T47D (cell line): Measurements from ENCODE around the gene CELSR1.

Experiments used
- DNase-seq, 2 experiments: peaks; one replicate each; pipeline versions ENCODE4 v3.0.0 to v3.0.0-alpha.2; 2011 to 2012; ENCODE audit warnings: low read depth in 1 of 2, low spot score in 1 of 2
- JUND ChIP-seq: IDR thresholded peaks from 2 replicates; pipeline ENCODE4 v1.6.1; 2012; ENCODE audit warnings: low read depth
- in situ Hi-C: cut with HindIII; loops from 2 replicates; pipeline ENCODE4 v1.10.0; 2016; ENCODE audit warnings: low sequenced_read_pairs, low pct_unique_long_range_greater_than_20kb

The CELSR1 gene

DNA sequence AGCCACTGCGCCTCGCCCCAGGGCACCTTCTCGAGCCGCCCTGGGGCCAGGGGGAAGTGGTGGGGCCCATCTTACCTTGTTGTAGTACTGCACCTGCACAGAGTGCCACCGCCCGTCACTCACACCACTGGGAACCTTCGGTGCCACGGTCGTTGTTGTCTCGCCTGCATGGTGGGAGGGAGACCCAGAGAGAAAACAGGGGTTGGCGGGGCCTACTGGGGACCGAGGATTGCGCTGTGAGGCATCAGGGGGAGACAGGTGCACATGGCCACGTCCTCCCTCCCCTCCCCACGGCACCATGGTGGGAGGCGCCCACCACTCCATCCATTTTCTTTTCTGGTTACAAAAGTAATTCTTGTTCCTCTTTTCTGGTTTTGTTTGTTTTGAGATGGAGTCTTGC, 104.1 kb downstream of the CELSR1 start:
- DNase-seq: no peak
- in situ Hi-C loops: no loop called here
- TF ChIP-seq JUND: no peak

DNA sequence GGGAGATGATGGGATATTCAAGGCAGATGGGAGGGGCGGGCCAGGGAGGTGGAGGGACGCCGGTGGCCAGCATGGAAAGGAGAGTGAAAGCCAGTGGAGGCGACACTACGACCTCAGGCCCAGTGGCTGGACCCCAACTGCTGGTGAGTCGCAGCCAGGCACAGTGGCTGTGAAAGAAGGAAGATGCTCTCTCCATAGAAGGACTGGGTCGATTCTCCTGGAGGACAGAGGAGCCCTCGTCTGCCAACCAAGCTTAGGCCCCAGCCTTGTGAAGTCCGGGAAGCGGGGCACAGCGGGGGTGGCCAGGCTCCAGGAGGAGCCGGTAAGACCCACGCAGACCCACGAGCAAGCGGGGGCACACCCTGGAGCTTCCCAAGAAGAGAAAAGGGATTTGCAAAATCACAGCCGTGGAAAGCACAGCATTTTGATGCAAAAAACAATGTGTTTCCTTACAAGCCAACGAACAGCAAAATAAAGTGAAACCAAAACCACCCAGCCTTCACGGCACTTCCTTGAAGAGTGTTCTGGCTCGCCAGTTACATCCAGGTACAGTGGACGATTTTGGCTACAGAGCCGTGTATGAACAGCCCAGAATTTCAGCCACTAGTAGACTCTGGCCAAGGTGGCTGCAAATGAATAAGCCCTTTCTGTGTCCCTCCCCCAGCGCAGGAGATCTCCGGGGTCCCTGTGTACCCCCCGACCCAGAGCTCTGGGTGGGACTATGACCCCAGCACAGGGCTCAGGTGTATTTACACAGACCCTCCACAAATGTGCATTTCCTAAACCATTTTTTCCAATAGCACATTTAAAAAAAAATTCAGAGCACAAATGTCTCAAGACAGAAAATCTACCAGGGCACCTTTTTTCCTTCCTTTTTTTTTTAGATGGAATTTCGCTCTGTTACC, 105.0 kb downstream of the CELSR1 start:
- DNase-seq: no peak
- in situ Hi-C loops: no loop called here
- no peak for TF ChIP-seq JUND

DNA sequence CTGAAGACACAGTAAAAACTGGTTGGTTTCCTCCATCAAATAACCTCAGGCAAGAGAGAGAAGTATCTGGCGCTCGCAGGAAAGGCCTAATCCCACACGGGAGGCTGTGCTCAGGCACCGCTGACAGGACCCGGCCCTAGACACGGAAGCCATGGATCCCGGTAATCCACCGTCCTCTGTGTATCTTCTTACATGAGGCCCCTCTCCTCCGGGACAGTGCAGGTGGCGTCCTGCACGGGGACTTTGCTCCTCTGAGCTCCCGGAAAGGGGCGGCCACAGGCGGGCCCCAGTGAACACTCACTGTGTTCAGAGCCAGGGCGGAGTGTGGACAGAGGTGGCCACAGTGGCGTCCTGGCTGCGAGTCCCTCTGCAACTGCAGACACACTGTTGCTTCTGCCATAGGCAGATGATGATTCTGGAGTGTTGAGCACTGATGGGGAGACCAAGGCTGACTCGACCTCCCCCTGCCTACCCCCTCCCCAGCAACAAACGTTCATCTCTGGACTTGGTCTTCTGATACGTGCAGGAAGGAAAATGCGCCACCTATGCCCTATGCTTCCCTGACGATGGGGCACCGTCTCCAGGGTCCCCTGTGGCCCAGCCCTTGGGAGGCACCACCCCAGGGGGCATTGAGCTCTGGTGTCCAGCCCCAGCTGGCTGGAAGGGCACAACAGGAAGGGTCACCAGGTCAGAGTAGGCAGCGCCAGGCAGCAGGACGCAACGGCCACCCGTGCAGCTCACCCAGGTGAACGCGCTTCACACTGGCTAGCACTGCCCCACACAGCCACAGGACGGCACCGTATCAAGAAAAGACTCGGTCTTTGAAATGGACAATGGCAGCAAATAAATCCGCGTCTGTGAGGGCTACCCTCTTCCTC, 106.2 kb downstream of the CELSR1 start:
- in situ Hi-C loops: no loop called here
- DNase-seq: no peak
- TF ChIP-seq JUND: no peak

DNA sequence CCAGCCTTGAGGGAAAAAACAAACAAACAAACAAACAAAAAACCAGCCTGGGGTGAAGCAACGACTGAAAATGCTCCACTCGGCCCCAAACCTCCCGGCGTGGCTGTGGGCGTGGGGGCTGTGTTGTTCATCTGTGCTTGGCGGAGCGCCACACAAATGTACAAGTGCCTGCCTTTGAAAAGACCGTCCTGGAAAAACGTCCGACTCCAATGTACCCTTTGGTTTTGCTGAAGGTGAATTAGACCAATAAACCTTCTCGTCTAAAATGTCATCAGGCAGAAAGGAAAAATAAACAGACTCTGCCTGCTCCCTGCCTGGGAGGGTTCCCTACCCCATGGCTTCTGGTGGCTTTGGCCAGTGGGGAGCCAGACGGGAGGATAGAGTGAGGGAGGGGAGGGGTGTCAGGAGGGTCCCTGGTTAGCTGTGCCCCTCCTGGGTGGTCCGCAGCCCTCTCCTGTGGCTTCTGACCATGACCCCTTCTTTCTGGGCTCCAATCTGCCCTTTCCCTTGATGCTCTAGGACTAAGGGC, 108.0 kb downstream of the CELSR1 start:
- TF ChIP-seq JUND: no peak
- in situ Hi-C loops: no loop called here
- no peak for DNase-seq

DNA sequence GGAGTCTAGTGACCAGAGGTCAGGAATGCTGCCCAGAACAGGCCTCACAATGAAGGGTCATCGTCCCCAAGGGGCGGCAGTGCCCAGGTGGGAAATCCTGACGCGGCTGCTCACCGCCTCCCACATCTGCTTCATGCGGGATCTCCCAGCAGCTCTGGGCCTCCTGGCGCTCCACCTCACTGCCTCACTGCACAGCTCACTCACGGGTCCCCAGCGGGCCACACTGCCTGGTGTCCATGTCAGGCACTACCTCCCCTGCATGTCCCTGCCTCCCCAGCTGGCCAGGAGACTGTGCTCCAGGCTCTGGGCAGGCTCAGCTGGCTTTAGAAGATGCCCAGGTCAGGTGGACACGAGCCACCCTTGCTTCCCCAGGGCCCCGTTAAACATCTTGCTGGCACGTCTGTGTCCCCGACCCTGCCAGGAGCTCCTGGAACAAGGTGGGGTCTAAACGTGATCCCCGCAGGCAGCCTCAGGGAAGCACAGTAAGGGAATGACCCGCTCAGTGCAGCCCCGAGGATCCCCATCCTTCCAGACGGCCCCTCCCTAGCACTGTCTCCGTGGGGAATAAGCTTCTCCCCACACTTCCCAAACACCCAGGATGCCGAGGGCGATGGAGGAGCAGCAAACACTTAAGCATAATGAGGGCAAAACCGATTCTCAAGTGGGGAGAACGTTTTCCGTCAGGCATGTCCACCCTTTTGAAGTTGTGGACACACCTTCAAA, 108.7 kb downstream of the CELSR1 start:
- DNase-seq: no peak
- no peak for TF ChIP-seq JUND
- in situ Hi-C loops: no loop called here

DNA sequence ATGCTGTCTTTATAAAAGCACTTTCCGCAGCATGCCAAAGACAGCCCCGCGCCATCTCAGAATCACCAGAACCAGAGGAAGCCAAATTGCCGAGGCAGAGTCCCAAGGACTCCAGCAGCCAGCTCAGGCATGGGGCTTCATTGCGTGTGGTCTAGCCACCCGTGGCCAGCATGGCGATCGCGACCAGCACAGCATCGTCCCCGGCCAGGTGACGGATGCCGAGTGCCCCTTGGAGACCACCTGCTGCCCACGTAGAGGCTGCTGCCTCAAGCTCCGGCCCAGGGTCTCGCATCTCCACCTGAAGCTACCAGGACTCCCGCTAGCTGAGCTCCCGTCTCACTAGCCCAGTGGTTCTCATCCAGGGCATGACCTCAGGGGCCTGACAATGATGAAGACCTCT, 109.2 kb downstream of the CELSR1 start:
- in situ Hi-C loops: no loop called here
- no peak for TF ChIP-seq JUND

DNA sequence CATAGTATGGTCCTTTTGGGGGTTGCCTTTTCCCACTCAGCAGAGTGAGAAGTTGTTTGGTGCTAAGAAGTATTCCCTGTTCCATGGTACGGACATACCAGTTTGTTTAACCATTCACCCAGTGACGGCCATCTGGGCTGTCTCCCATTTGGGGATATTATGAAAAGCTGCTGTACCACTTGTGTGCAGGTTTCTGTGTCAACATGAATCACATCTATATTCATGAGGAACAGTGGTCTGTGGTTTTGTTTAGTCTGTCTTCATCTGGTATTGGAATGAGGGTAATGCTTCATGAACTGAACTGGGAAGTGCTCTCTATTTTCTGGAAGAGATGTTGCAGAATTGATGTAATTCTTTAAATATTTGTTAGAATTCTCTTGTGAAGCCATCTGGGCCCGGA, 112.4 kb downstream of the CELSR1 start:
- no peak for TF ChIP-seq JUND
- in situ Hi-C loops: no loop called here
- DNase-seq: no peak

More for the DNA sequence above, 109.2 kb downstream of the CELSR1 start:
- no peak for DNase-seq

DNA sequence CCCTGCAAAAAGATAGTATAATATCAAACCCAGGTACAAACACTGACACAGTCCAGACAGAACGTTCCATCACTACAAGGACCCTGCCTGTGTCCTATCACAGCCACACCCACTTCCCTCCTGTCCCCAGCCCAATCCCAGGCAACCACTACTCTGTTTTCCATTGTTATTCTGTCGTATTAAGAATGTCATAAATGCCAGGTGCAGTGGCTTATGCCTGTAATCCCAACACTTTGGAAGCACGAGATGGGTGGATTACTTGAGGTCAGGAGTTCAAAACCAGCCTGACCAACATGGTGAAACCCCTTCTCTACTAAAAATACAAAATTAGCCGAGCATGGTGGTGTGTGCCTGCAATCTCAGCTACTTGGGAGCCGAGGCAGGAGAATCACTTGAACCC, 112.9 kb downstream of the CELSR1 start:
- DNase-seq: no peak
- in situ Hi-C loops: no loop called here
- no peak for TF ChIP-seq JUND

DNA sequence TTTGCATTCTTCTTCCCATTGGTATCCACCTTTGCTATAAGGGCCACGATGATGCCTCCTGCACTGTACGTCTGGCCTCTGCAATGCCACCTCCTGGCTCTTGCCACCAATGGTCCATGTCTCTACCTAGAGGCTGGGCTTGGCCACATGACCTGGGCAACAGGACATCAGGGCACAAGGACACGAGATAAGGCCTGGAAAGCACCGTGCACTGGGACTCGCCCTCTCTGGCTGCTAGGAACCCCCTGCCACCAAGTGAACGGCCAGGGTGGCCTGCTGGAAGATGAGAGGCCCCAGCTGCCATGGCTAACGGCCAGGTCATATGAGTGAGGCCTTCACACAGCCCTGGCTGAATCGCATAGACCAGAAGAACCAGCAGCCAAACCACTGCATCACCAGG, 114.5 kb downstream of the CELSR1 start:
- DNase-seq: no peak
- TF ChIP-seq JUND: no peak
- in situ Hi-C loops: no loop called here

DNA sequence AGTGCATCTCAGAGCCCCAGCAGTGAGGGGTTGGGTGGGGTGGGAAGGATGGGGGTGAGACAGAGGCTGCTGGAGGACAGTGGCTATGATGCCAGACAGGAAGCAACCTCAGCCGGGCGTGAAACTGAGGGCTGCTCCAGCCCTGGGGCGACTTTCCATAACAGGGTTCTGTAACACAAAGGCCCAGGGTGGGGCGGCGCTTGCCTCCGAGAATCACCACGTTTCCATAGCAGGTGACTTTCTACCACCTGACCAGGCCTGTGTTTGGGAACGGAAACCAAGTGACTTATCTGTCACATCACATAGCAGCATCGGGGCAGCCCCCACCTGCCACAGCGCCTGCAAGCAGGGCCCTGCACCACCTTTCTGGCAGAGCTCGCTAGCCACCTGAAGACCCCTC, 116.2 kb downstream of the CELSR1 start:
- TF ChIP-seq JUND: no peak

DNA sequence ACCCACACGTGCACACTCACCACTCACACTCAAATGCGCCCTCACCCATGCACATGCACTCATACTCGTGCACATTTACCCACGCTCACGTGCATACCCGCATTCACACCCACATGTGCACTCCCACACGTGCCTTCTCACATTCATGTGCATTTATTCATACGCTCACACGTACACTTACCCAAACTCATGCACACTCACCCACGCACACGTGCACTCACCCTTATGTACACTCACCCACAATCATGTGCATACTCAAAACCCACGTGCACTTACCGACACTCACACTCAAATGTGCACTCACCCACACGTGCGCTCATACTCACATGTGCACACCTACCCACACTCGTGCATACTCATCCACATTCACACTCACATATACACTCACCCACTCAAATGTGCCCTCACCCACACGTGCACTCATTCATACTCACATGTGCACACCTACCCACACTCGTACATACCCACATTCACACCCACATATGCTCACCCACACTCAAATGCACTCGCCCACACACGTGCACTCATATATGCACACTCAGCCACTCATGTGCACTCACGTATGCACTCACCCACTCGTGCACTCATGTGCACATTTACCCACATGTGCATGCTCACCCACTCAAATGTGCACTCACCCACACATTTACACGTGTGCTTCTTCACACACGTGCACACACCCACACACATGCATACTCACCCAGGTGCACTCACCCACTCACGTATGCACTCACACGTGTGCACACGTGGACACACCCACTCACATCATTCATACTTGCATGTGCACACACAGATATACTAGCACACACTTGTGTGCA, 117.5 kb downstream of the CELSR1 start:
- in situ Hi-C loops: no loop called here
- TF ChIP-seq JUND: no peak
- no peak for DNase-seq

More for the DNA sequence above, 116.2 kb downstream of the CELSR1 start:
- no peak for DNase-seq
- in situ Hi-C loops: no loop called here
